Sigmoid colon (tissue), 4 donors: ENCODE data around the gene ATXN7L3.

ENCODE experiments used
- EP300 ChIP-seq, 4 donors: sonication (generic); formaldehyde crosslinking; IDR thresholded peaks; one replicate each; pipeline ENCODE4 v1.6.1; 2017; ENCODE audit warnings: antibody characterized with exemption in 4 of 4
- TF ChIP-seq, protein P1 (sequence below), 4 experiments: fragments of 450-650 bp in 3 of 4; fragments of 200-600 bp in 1 of 4; IDR thresholded peaks; one replicate each; pipeline ENCODE4 v1.5.1; 2016 to 2019; ENCODE audit warnings: antibody characterized with exemption in 4 of 4, mild to moderate bottlenecking in 3 of 4, moderate library complexity in 2 of 4

- no peak for TF ChIP-seq EP300 (IDR thresholded peaks at IDR 0.05)
- TF ChIP-seq, protein P1, sequence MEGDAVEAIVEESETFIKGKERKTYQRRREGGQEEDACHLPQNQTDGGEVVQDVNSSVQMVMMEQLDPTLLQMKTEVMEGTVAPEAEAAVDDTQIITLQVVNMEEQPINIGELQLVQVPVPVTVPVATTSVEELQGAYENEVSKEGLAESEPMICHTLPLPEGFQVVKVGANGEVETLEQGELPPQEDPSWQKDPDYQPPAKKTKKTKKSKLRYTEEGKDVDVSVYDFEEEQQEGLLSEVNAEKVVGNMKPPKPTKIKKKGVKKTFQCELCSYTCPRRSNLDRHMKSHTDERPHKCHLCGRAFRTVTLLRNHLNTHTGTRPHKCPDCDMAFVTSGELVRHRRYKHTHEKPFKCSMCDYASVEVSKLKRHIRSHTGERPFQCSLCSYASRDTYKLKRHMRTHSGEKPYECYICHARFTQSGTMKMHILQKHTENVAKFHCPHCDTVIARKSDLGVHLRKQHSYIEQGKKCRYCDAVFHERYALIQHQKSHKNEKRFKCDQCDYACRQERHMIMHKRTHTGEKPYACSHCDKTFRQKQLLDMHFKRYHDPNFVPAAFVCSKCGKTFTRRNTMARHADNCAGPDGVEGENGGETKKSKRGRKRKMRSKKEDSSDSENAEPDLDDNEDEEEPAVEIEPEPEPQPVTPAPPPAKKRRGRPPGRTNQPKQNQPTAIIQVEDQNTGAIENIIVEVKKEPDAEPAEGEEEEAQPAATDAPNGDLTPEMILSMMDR (IDR thresholded peaks at IDR 0.05), result no peak
Observed at GRCh38 chr17:44171931-44172455, 27.7 kb downstream of the ATXN7L3 start.
